MM.1S (cell line): ENCODE data around the gene GPRC5C.

ENCODE experiments used
- DNase-seq: peaks from one replicate; pipeline ENCODE4 v3.0.0-alpha.2; 2015
- H2AFZ ChIP-seq: fragments of 300-600 bp; sonication (generic); 2 replicates; pipeline ENCODE4 v1.6.0; 2016; ENCODE audit warnings: antibody characterized with exemption, low read length
- H3F3A ChIP-seq: fragments of 300-600 bp; sonication (generic); 2 replicates; pipeline ENCODE4 v1.6.1; 2016; ENCODE audit warnings: mild to moderate bottlenecking, antibody characterized with exemption, low read length, moderate library complexity, mixed read lengths; ENCODE audit not compliant: insufficient read depth
- H3K27ac ChIP-seq: fragments of 300-600 bp; sonication (generic); 2 replicates; pipeline ENCODE4 v1.5.1; 2016; ENCODE audit warnings: mild to moderate bottlenecking, low read length
- H3K27me3 ChIP-seq: fragments of 300-600 bp; sonication (generic); replicated peaks from 2 replicates; pipeline ENCODE4 v1.6.0; 2016; ENCODE audit warnings: low read length; ENCODE audit not compliant: insufficient read depth
- H3K36me3 ChIP-seq: fragments of 300-600 bp; sonication (generic); replicated peaks from 2 replicates; pipeline ENCODE4 v1.6.1; 2016; ENCODE audit warnings: mild to moderate bottlenecking, low read length, mixed read lengths; ENCODE audit not compliant: insufficient read depth
- H3K4me1 ChIP-seq: fragments of 300-600 bp; sonication (generic); 2 replicates; pipeline ENCODE4 v1.6.1; 2016; ENCODE audit warnings: low read length, mixed read lengths
- H3K4me2 ChIP-seq: fragments of 300-600 bp; sonication (generic); 2 replicates; pipeline ENCODE4 v1.6.0; 2016; ENCODE audit warnings: low read depth, low read length
- H3K4me3 ChIP-seq: fragments of 300-600 bp; sonication (generic); 2 replicates; pipeline ENCODE4 v1.5.1; 2016; ENCODE audit warnings: low read length, mixed read lengths
- H3K79me2 ChIP-seq: fragments of 300-600 bp; sonication (generic); 2 replicates; pipeline ENCODE4 v1.6.1; 2016; ENCODE audit warnings: mixed run types, low read length, mixed read lengths
- H3K9ac ChIP-seq: fragments of 300-600 bp; sonication (generic); 2 replicates; pipeline ENCODE4 v1.6.1; 2016; ENCODE audit warnings: low read length, mixed read lengths
- H3K9me2 ChIP-seq: fragments of 300-600 bp; sonication (generic); replicated peaks from 2 replicates; pipeline ENCODE4 v1.6.1; 2016; ENCODE audit warnings: mild to moderate bottlenecking, low read length, mixed read lengths; ENCODE audit not compliant: insufficient read depth
- H3K9me3 ChIP-seq: fragments of 300-600 bp; sonication (generic); replicated peaks from 2 replicates; pipeline ENCODE4 v1.6.1; 2016; ENCODE audit warnings: mild to moderate bottlenecking, low read length, mixed read lengths; ENCODE audit not compliant: insufficient read depth
- H4K20me1 ChIP-seq: fragments of 300-600 bp; sonication (generic); 2 replicates; pipeline ENCODE4 v1.6.1; 2016; ENCODE audit warnings: mild to moderate bottlenecking, low read length, moderate library complexity, mixed read lengths; ENCODE audit not compliant: insufficient read depth
- EZH2 ChIP-seq: fragments of 300-600 bp; sonication (generic); optimal IDR thresholded peaks from 2 replicates; pipeline ENCODE3; 2017; ENCODE audit warnings: low read depth, mild to moderate bottlenecking, antibody characterized with exemption, low read length, mixed read lengths
- EZH2phosphoT487 ChIP-seq: fragments of 300-600 bp; sonication (generic); IDR thresholded peaks from 2 replicates; pipeline ENCODE4 v1.6.1; 2018; ENCODE audit warnings: antibody characterized with exemption, low read length
- TF ChIP-seq, protein P1 (sequence below): fragments of 300-600 bp; sonication (generic); IDR thresholded peaks from 2 replicates; pipeline ENCODE4 v1.5.1; 2016; ENCODE audit warnings: antibody characterized with exemption, low read length, mixed read lengths

The GPRC5C gene

DNA sequence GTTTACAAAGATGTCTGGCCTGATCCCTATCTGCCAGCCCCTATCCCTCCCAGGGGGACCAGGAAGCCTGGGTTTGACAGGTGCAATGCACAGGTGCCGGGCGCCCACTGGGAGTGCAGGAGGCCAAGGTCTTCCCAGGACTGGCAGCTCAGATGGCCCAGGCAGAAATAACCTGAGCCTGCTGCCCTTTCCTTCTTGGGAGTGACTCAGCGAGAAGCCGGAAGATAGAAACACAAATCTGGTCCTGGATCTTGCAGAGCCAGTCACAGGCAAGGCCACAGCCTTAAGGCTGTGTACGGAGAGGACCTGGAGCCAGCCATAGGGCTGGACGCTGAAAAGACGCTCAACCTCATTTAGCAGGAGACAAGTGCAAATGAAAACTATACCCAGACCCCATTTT, 36.9 kb upstream of the GPRC5C start:
- H3K27me3 ChIP-seq, result peaks cover 73% of the 10 kb centered on the region
- no peaks in the 10 kb centered on the region for H3K9me2 ChIP-seq
- no peaks in the 10 kb centered on the region for H3K36me3 ChIP-seq
- H3K4me3 ChIP-seq, result no peak overlapping the region
- no peak for DNase-seq
- H3F3A ChIP-seq, result no peaks in the 10 kb centered on the region
- no peak for TF ChIP-seq EZH2phosphoT487
- TF ChIP-seq, protein P1, sequence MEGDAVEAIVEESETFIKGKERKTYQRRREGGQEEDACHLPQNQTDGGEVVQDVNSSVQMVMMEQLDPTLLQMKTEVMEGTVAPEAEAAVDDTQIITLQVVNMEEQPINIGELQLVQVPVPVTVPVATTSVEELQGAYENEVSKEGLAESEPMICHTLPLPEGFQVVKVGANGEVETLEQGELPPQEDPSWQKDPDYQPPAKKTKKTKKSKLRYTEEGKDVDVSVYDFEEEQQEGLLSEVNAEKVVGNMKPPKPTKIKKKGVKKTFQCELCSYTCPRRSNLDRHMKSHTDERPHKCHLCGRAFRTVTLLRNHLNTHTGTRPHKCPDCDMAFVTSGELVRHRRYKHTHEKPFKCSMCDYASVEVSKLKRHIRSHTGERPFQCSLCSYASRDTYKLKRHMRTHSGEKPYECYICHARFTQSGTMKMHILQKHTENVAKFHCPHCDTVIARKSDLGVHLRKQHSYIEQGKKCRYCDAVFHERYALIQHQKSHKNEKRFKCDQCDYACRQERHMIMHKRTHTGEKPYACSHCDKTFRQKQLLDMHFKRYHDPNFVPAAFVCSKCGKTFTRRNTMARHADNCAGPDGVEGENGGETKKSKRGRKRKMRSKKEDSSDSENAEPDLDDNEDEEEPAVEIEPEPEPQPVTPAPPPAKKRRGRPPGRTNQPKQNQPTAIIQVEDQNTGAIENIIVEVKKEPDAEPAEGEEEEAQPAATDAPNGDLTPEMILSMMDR, result no peak
- TF ChIP-seq EZH2, result no peak
- H3K9ac ChIP-seq, result no peak overlapping the region
- no peak overlapping the region for H3K4me2 ChIP-seq
- no peak overlapping the region for H2AFZ ChIP-seq
- no peak overlapping the region for H3K27ac ChIP-seq
- no peaks in the 10 kb centered on the region for H4K20me1 ChIP-seq
- H3K79me2 ChIP-seq, result no peaks in the 10 kb centered on the region
- no peaks in the 10 kb centered on the region for H3K9me3 ChIP-seq
- no peaks in the 10 kb centered on the region for H3K4me1 ChIP-seq

DNA sequence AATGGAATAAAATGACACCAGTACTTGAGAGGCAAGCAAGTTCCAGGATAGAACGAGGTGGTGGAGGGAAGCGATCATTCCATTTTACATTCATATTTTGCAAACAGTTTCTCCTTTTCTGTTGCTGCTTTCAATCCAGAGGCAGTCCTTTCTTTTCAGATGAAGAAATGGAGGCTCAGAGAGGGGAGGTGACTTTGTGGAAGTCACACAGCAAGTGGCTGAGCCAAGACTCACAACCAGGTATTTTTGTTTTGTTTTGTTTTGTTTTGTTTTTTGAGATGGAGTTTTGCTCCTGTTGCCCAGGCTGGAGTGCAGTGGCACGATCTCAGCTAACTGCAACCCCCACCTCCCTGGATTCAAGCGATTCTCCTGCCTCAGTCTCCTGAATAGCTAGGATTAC, 35.3 kb upstream of the GPRC5C start:
- H3K79me2 ChIP-seq, result no peaks in the 10 kb centered on the region
- no peaks in the 10 kb centered on the region for H3K4me1 ChIP-seq
- TF ChIP-seq, protein P1, result no peak
- no peak overlapping the region for H3K4me2 ChIP-seq
- H3K27me3 ChIP-seq, result peaks cover 74% of the 10 kb centered on the region
- no peak overlapping the region for H3K9ac ChIP-seq
- no peaks in the 10 kb centered on the region for H3K9me3 ChIP-seq
- no peaks in the 10 kb centered on the region for H3K9me2 ChIP-seq
- no peak overlapping the region for H2AFZ ChIP-seq
- no peak overlapping the region for H3K4me3 ChIP-seq
- no peaks in the 10 kb centered on the region for H3K36me3 ChIP-seq
- H3F3A ChIP-seq, result no peaks in the 10 kb centered on the region
- DNase-seq, result no peak
- H4K20me1 ChIP-seq, result no peaks in the 10 kb centered on the region
- H3K27ac ChIP-seq, result no peak overlapping the region

DNA sequence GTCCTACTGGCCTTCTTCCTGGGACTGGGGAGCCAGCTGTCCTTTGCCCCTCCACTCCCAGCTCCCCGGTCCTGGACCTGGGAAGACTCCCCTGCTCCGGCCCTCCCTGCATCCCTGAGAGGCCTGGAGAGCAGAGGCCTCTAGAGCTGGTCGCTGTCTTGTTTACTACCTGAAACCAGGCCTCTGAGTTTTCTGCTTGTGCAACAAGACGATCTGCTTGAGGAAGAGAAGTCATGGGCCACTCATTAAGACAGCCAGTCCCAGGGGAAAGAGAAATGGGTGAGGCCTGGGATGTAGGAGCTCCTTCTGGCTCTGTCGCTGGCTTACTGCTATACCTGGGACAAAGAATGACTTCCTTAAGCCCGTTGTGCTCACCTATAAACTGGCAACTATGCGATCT, 29.8 kb upstream of the GPRC5C start:
- no peak overlapping the region for H3K27ac ChIP-seq
- no peaks in the 10 kb centered on the region for H3K4me1 ChIP-seq
- H3K9me3 ChIP-seq, result no peaks in the 10 kb centered on the region
- H3K79me2 ChIP-seq, result no peaks in the 10 kb centered on the region
- peaks cover 80% of the 10 kb centered on the region for H3K27me3 ChIP-seq
- no peak for DNase-seq
- H3K9ac ChIP-seq, result no peak overlapping the region
- H3K4me2 ChIP-seq, result no peak overlapping the region
- H2AFZ ChIP-seq, result no peak overlapping the region
- TF ChIP-seq EZH2, result no peak
- no peak for TF ChIP-seq EZH2phosphoT487
- TF ChIP-seq, protein P1, result no peak
- H3F3A ChIP-seq, result no peaks in the 10 kb centered on the region
- no peaks in the 10 kb centered on the region for H3K9me2 ChIP-seq
- no peak overlapping the region for H3K4me3 ChIP-seq
- H3K36me3 ChIP-seq, result no peaks in the 10 kb centered on the region
- no peaks in the 10 kb centered on the region for H4K20me1 ChIP-seq
